Breast epithelium (tissue), 4 donors: ENCODE data around the gene MKKS. TPM values are rescaled to one million over a fixed set of nuclear protein-coding genes. Genes with fewer than 3 reads are reported as not detected.

Source experiments
- DNase-seq, 2 donors: peaks; one replicate each; pipeline ENCODE4 v3.0.0-alpha.2; 2019; ENCODE audit warnings: low spot score in 2 of 2
- H3K27ac ChIP-seq, 2 donors: fragments of 200-600 bp; sonication (generic) in 1 of 2; one replicate each; pipeline ENCODE4 v1.5.1; 2016 to 2019; ENCODE audit warnings: mild to moderate bottlenecking in 1 of 2
- H3K27me3 ChIP-seq, 2 donors: fragments of 200-600 bp; sonication (generic) in 1 of 2; one replicate each; pipeline versions ENCODE4 v1.5.1 to v1.6.0; 2017 to 2019; ENCODE audit warnings: control low read depth in 1 of 2, mild to moderate bottlenecking in 1 of 2
- H3K36me3 ChIP-seq: fragments of 200-600 bp; one replicate; pipeline ENCODE4 v1.5.1; 2019
- H3K4me1 ChIP-seq, 2 donors: fragments of 200-600 bp; sonication (generic); one replicate each; pipeline ENCODE4 v1.5.1; 2016 to 2019; ENCODE audit warnings: control low read depth in 1 of 2
- H3K4me3 ChIP-seq, 3 donors: fragments of 200-600 bp; sonication (generic); 1 replicate in 2 of 3; 2 replicates in 1 of 3; pipeline ENCODE4 v1.5.1; 2016 to 2019; ENCODE audit warnings: mild to moderate bottlenecking in 3 of 3, moderate library complexity in 2 of 3
- H3K9me3 ChIP-seq, 2 donors: fragments of 200-600 bp; sonication (generic) in 1 of 2; one replicate each; pipeline ENCODE4 v1.5.1; 2016 to 2019; ENCODE audit warnings: control low read depth in 1 of 2
- POLR2A ChIP-seq: fragments of 450-650 bp; IDR thresholded peaks from one replicate; pipeline ENCODE4 v1.6.1; 2016; ENCODE audit warnings: antibody characterized with exemption, mild to moderate bottlenecking, moderate library complexity
- POLR2AphosphoS5 ChIP-seq, 3 donors: sonication (generic); formaldehyde crosslinking; IDR thresholded peaks; one replicate each; pipeline ENCODE4 v1.6.1; 2017; ENCODE audit warnings: antibody characterized with exemption in 3 of 3
- intact Hi-C: fragments of 100-400 bp; cut with DNase I; formaldehyde crosslinking; loops from one replicate; pipeline ENCODE4 v1.15.1; 2023; ENCODE audit warnings: low total_unique reads
- total RNA-seq, 3 donors: library from RNA; depleted of rRNA; stranded (reverse); fragments of >200 nt; gene quantifications; one replicate each; pipeline ENCODE4 v1.1.0, GENCODE V29; 2016
- TF ChIP-seq, protein P1 (sequence below), 3 donors: fragments of 450-650 bp; IDR thresholded peaks; one replicate each; pipeline ENCODE4 v1.5.1; 2016 to 2017; ENCODE audit warnings: antibody characterized with exemption in 3 of 3, mild to moderate bottlenecking in 3 of 3, moderate library complexity in 3 of 3

The MKKS gene
- total RNA-seq, 3 donors from 2014 or later: 12.8 to 14.9 (median 14.7) TPM

DNA sequence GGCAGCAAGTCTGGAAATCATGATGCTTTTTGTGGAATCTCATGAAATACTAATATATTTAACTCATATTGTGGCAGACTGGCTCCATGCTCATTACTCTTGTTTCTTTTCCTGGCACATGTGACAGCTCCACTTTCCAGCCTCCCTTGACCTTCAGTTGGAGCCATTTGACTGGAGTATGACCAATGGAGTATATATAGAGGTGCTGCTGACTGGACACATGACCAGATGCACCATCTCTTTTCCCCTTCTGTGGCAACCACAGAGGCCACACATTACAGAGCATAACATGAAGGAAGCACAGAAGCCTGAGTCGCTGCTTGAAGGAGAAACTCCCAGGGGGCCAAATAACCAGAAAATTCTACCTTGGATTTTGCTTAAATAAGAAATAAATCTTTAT is 77.4 kb downstream of the MKKS start:
- TF ChIP-seq POLR2AphosphoS5 (IDR thresholded peaks at IDR 0.05) (no peak), POLR2A (no peak)
- TF ChIP-seq, protein P1, sequence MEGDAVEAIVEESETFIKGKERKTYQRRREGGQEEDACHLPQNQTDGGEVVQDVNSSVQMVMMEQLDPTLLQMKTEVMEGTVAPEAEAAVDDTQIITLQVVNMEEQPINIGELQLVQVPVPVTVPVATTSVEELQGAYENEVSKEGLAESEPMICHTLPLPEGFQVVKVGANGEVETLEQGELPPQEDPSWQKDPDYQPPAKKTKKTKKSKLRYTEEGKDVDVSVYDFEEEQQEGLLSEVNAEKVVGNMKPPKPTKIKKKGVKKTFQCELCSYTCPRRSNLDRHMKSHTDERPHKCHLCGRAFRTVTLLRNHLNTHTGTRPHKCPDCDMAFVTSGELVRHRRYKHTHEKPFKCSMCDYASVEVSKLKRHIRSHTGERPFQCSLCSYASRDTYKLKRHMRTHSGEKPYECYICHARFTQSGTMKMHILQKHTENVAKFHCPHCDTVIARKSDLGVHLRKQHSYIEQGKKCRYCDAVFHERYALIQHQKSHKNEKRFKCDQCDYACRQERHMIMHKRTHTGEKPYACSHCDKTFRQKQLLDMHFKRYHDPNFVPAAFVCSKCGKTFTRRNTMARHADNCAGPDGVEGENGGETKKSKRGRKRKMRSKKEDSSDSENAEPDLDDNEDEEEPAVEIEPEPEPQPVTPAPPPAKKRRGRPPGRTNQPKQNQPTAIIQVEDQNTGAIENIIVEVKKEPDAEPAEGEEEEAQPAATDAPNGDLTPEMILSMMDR (IDR thresholded peaks at IDR 0.05): no peak
- intact Hi-C loops: no loop called here
- H3K4me3 ChIP-seq: no peak overlapping the region
- H3K4me1 ChIP-seq: no peaks in the 10 kb centered on the region
- H3K9me3 ChIP-seq: no peaks in the 10 kb centered on the region
- H3K27ac ChIP-seq: no peak overlapping the region
- no peaks in the 10 kb centered on the region for H3K27me3 ChIP-seq
- DNase-seq: no peak
- no peaks in the 10 kb centered on the region for H3K36me3 ChIP-seq

DNA sequence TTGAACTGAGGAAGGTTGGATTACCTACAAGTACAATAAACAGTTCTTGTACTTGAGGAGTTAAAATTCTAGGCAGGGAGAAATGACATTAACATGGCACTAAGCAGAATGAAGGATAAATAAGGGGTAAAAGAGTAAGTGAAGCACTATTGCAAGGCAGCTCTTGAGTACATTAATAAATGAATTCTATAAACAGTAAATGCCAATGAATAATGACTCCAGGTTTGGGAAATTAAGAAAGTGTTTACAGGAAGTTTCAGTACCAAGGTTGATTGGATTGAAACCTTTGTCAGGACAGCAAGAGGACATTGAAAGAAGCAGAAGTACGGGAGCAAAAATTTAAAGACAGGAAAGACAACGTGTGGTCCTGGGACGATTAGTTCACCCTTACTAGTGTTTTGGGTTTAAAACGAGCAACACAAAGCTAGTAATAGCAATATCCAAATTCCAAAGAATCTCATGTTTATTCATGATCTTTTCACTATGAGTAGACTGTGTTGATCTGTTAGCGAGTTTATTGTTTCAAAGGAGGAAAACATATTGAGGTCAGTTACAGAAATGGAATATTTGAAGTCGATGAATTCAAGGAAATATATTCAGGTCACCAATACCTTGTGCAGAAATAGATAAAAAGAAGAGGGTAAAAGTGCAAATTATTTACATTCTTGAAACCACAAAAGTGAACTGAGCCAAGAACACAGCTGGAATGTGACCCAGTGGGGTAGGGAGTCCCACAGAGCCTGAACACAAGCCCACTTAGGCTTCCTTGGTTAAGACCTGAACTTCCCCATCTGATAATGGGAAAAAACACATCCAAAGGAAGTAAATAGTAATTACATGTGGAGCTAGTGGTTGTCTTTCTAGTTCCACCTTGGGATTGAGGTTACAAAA is 80.8 kb downstream of the MKKS start:
- Histone ChIP-seq H3K36me3 (no peaks in the 10 kb centered on the region), H3K27ac (peak overlapping the region in 1 of 2 donors; percentile 22), H3K4me1 (no peaks in the 10 kb centered on the region), H3K9me3 (no peaks in the 10 kb centered on the region), H3K27me3 (no peaks in the 10 kb centered on the region), H3K4me3 (no peak overlapping the region)
- intact Hi-C loops: no loop called here
- TF ChIP-seq, protein P1 (IDR thresholded peaks at IDR 0.05): no peak
- TF ChIP-seq POLR2AphosphoS5 (IDR thresholded peaks at IDR 0.05): no peak
- no peak for DNase-seq

Other genes starting within 250 kb of the MKKS start
- 1 to 10 TPM in 2 of 3 donors, under 1 TPM in 1; 0.32 to 1.6 (median 1.6) TPM for gene SNAP25, start 215.4 kb downstream of the MKKS start, total RNA-seq
- 1 to 10 TPM; 4.2 to 6.9 (median 5.9) TPM for gene SLX4IP, start 1.1 kb upstream of the MKKS start, total RNA-seq
- gene JAG1, start 239.8 kb upstream of the MKKS start, total RNA-seq: 10 to 100 TPM; 49.0 to 97.9 (median 75.7) TPM